OCI-LY7 (cell line): ENCODE measurements around the gene LRRC2.

Experiments
- EZH2phosphoT487 ChIP-seq: fragments of 200-600 bp; sonication (generic); IDR thresholded peaks from 2 replicates; pipeline ENCODE4 v1.6.1; 2018; ENCODE audit warnings: low read depth, borderline replicate concordance, mild to moderate bottlenecking, mixed run types, antibody characterized with exemption, low read length, moderate library complexity, mixed read lengths
- TF ChIP-seq, protein P1 (sequence below): fragments of 200-600 bp; sonication (generic); conservative IDR thresholded peaks from 2 replicates; pipeline ENCODE4 v1.5.1; 2014; ENCODE audit warnings: mild to moderate bottlenecking, antibody characterized with exemption, low read length, moderate library complexity, mixed read lengths

DNA sequence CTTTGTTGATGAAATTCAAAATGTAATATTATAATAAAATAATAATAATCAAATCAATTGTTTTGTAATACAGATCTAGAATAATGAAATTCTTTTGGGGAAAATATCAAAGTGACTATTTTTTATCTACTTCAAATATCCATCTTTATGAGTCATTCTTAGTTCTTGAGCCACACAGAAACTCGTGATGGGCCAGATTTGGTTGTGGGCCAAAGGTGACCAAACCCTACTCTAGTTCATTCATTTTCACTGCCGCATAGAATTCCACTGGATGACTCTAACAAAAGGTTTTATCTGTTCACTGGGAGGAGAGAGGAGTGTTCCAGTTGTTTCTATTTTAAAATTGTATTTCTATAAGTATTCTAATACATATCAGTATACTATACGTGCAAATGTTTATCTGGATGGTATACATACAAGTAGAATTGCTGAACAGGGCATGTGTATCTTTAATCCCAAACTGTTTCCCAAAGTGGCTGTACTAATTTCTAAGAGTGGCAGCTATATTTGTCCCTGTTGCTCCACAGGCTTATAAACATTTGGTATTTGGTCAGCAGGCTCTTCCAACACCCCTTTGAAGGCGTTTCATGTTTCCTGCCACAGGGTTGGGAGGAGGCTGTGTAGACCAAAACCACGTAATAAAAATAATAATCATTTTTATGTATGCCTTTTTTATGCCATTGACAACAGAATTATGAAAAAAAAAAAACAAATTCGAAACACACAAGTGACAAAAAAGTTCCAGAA, 75.6 kb downstream of the LRRC2 start:
- TF ChIP-seq, protein P1, sequence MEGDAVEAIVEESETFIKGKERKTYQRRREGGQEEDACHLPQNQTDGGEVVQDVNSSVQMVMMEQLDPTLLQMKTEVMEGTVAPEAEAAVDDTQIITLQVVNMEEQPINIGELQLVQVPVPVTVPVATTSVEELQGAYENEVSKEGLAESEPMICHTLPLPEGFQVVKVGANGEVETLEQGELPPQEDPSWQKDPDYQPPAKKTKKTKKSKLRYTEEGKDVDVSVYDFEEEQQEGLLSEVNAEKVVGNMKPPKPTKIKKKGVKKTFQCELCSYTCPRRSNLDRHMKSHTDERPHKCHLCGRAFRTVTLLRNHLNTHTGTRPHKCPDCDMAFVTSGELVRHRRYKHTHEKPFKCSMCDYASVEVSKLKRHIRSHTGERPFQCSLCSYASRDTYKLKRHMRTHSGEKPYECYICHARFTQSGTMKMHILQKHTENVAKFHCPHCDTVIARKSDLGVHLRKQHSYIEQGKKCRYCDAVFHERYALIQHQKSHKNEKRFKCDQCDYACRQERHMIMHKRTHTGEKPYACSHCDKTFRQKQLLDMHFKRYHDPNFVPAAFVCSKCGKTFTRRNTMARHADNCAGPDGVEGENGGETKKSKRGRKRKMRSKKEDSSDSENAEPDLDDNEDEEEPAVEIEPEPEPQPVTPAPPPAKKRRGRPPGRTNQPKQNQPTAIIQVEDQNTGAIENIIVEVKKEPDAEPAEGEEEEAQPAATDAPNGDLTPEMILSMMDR = no peak
- no peak for TF ChIP-seq EZH2phosphoT487
